ENCODE results near the gene NRIP3. TPM values are rescaled to one million over a fixed set of nuclear protein-coding genes. Genes with fewer than 3 reads are reported as not detected.

Gene NRIP3
- total and polyA plus RNA-seq, 9 of the 15 experiments (the other 6 are each of a cell fraction or from before 2014, with no cell fraction given), result 4.4 to 18.7 (median 11.6) TPM

- no peaks in the 10 kb centered on the region; a peak in 2 of 5 replicates for H3K4me1 ChIP-seq (replicated peaks in 1 of 2; ENCODE audit: control insufficient read depth in 2 of 2, insufficient read depth in 2 of 2, low read length in 2 of 2)
- CTCF ChIA-PET (ENCODE audit: low intra/inter-chr PET ratio), result no interaction called here
- no peak within 1 kb of the TSS for H3K27ac ChIP-seq (ENCODE audit: extremely low read depth, low read depth, low read length)
- no TSS peak for BruUV-seq (replicated peaks)
- intact Hi-C loops (cut with micrococcal nuclease) (no loop called here), in situ Hi-C loops (cut with MboI) (no loop called here)
- POLR2A ChIA-PET, result interaction anchor here (0.6 to 1.5 kb wide), 2 partner anchors 8 to 17 kb away, joined by 3 to 4 read pairs; no protein-coding TSS in a partner anchor
- peaks cover 4% of the 10 kb centered on the region; the same call in 2 of the 3 replicates for H3K36me3 ChIP-seq (ENCODE audit: control insufficient read depth, insufficient read depth, low read length)
- H4K20me1 ChIP-seq (replicated peaks; ENCODE audit: control insufficient read depth, insufficient read depth, low read length), result no peaks in the 10 kb centered on the region
- no peak for TF ChIP-seq REST (IDR thresholded peaks at IDR 0.05; ENCODE audit: borderline replicate concordance)
- no peak for TF ChIP-seq REST (CRISPR knock-in tag; IDR thresholded peaks at IDR 0.05; ENCODE audit: low read depth)
- peak; percentile 26; the same call in 1 of the 2 replicates for TF ChIP-seq RFX1 (IDR thresholded peaks at IDR 0.05)
- ATAC-seq (no peak), DNase-seq (ENCODE audit: extremely low read depth in 1 of 4, low spot score in 3 of 4) (no peak), FAIRE-seq (no peak)
- H3K79me2 ChIP-seq (ENCODE audit: control insufficient read depth, insufficient read depth, low read length), result no peaks in the 10 kb centered on the region
- no peak within 1 kb of the TSS for H3K4me3 ChIP-seq
- H3K9me3 ChIP-seq (replicated peaks; ENCODE audit: control insufficient read depth, insufficient read depth, low read depth, low read length), result no peaks in the 10 kb centered on the region; the same call in 1 of the 2 replicates
- no peaks in the 10 kb centered on the region for H3K9me1 ChIP-seq (ENCODE audit: control insufficient read depth, insufficient read depth, low read length)
- H3K4me2 ChIP-seq (ENCODE audit: insufficient read depth, low read length), result no peak within 1 kb of the TSS; the same call in 1 of the 2 replicates
- no peak within 1 kb of the TSS for H3K9ac ChIP-seq (ENCODE audit: insufficient read depth in 1 of 2, low read depth in 2 of 2, low read length in 2 of 2)
- 23% methylated on average over 5 of the region's 5 CpGs for WGBS (ENCODE audit: insufficient coverage, low coverage, missing lambda C conversion rate)
- H2AFZ ChIP-seq (ENCODE audit: low read depth, low read length), result peak within 1 kb of the TSS; percentile 75
- no peaks in the 10 kb centered on the region for H3K27me3 ChIP-seq (ENCODE audit: control insufficient read depth in 2 of 2, insufficient read depth in 2 of 2, low read length in 2 of 2)
Observed at GRCh38 chr11:8942518-8943066, 61.2 kb downstream of the NRIP3 start, which contains the start of gene ASCL3. TSS of gene ASCL3 (minus strand) at chr11:8943016. CDS start at chr11:8938161, 4,855 bp downstream.

Measured in K562 (cell line).